Stimulated activated CD4-positive, alpha-beta T cell treated with anti-CD3 and anti-CD28 coated beads, Interleukin-2, amount 100 ng/mL, for 48 hours (primary cell): ENCODE results near the gene USP2.

Source experiments
- DNase-seq, 2 donors: peaks; one replicate each; pipeline ENCODE4 v3.0.0-alpha.2; 2020

Gene USP2

DNA sequence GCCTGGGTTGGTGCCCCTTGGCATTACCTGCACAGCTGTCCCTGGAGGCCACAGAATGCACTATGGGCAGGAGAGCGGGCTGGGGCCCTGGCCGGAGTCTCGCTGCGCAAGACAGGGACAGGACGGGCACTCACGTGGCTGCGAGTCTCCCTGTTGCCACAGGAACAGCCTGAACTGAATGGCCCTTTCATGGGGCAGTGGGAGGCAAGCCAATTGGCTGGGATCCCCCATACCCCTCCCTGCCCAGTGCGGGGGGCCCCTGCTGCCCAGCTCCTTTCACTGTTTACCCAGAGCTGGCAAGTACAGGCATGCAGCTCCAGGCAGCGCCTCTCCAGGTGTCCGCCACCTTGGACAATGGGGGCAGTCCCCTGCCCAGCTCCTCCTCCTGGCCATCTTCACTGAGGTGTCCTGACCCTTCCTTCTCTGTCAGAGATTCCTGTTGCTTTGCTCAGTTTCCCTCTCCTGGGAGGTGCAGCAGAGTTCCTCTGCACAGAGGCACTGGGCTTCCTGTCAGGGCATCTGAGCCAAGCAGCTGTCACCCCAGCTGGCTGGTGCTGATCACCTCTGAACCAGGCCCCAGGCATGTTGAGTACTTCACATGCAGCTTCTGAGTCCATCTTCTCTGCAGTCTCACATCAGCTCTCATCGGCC, 5.2 kb downstream of the USP2 start:
- DNase-seq = no peak

DNA sequence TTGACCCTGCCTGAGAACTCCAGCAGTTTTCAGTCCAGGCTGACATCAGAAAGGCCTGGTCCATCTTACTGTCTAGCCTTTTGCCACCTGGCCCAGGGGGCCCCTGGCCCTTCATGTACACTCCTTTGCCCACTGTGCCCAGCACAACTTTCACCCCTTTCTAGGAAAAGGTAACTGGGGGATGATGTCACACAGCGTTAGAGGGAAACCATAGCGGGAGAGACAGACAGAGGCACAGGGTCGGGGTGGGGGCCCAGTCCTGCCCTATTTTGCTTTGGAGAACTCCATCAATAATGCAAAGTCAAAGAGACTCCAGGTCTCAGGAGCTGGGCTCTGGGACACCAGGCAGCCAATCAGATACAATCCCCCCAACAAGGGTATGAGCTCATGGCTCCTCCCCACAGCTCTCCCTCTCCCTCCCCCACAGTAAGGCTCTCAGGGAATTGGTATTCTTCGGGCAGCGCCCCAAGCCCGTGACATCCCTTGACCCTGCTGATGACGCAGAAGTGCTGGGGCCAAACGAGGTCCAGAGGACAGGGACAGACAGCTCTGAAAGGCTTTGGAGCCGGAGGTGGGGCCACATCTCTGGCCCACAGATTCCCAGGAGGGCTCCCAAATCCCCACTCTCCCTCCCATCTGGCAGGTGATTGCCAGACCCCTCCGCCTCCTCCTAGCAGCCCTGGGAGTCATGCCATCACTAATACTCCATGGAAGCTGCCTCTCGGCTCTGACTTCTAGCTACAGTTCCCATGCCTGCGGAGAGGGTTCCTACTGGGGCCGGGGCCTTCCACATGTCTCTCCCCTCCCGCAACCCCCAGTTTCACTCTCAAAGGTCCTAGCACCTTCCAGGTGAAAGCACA, 5.9 kb downstream of the USP2 start:
- DNase-seq = no peak

DNA sequence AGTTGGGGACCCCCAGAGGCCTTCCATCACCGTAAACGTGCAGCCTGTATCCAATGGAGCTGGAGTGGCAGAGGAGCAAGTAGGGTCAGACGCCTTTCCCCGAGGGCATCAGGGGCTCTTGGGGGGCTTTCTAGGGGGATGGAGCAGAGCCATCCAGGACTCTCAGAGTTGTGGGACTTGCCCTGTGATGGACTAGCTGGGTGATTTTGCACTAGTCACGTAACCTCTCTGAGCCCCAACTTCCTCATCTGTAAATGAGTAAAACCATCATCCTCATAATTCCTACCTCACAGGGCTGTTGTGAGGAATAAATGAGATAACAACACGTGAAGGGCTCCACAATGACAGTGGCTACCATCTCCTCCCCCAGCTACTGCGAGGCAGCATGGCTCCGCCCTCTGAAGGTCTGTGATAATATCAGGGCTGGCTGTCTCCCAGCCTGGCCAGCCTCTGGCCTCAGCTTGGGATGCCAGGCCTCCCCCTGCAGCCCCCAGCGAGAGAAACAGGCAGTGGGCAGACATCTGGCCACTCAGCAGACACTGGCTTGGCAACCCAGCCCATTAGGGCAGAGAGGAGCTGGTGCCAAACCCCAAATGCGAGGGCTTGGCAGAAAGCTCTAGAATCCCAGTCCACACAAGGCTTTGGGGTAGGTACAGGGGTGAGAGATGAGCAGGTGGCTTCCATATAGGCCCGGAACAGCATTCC, 6.7 kb downstream of the USP2 start:
- DNase-seq = no peak

DNA sequence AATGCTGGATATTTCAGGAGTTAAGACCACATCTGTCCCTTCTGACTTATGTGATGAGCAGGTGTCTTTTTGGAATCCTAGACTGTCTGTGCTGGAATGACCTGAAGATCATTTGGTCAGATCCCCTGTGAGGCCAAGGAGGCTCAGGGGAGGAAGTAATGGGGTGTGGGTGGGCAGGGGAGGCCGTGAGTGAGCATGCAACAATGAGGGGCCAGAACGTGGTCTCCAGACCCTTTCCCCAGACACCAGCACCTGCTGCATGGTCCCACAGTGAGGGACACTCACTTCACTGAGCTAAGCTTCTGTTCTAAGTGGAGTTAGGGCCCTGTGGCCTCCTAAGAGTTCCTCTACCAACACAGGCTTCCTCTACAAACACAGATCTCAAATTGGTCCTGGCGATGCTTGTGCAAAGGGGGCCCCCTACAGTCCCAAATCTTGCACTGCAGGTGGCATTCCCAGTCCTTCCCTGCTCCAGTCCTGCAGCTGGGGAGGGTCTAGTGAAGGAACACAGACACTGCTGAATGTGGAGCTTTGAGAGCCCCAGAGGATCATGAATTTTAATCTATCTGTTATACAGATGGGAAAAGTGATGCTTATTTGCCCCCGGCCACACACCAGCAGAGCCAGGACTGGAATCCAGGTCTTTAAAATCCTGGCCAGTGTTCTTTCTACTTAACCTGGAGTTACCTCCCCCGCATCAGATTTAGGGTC, 7.4 kb downstream of the USP2 start:
- DNase-seq = peak; percentile 47 to 52

DNA sequence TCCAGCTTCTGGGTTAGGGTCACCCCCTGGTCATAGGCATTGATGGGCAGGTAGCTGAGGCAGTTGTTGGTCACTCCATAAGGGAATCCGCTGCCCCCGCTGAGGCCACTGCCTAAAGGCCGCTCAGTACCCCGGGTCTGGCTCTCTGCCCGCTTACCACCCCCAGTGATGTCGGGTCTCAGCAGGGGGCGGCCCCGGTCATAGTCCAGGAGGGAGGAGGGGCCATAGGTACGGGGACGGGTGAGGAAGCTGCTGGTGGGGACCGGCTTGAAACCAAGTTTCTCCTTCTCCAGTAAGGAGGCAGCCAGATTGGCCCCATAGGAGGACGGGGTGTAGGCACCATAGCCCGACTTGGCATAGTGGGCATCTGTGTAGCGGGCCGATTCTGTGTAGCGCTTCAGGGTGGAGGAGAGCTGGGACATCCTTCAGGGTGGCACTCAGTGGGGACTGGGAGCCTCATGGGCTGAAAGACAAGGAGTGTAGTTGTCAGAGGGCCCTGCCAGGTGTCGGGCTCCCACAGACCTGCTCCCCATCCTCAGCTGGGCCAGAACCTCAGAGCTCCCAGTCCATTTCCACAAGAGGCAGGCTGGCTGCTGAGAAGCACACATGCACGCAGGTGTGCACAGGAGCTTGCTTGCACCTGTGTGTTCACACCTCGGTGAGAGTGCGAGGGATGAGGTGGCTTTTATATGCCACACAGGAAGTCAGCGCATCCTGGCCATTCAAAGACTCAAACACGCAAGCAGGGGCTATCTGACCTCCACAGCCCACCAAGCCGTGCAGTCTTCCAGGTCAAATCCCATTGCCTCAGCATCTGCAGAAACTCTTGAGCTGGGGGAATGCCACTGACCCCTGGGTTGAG, 8.2 kb downstream of the USP2 start:
- DNase-seq = no peak

DNA sequence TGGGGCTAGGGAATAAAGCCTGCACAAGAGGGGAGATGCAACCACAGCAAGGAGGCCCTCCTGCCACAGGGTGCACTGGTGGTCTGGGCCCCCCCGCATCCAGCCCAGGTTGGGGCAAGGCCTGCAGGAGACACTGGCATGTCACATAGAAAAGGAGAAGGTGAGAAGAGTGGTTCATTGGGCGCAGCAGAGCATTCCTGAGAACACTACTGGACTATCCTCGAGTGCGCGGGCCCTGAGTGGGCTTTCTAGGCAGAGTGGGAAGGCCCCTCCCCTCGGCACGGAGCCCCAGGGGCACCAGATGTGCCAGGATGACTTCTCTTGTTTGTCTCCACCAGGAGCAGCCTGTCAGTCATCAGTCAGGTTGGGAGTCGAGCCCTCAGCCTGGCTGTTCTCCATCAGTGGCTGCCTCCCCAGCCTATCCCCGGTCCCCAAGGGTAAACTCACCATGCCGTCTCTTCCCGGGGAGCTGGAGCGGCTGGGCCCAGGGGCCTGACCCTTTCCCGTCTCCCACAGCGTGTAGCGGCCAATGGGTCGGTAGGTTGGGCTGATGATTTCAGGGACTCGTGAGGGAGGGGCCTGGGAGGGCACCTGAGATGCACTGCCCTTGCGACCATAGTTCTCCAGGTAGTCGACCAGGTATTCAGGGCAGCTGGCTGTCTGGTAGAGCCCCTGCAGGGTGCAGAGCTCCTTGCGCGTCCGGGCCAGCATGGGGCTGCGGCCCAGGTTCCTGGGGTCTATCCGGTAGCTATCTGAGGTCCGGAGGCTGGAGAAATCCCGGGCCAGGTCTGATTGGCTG, 9.0 kb downstream of the USP2 start:
- no peak for DNase-seq

DNA sequence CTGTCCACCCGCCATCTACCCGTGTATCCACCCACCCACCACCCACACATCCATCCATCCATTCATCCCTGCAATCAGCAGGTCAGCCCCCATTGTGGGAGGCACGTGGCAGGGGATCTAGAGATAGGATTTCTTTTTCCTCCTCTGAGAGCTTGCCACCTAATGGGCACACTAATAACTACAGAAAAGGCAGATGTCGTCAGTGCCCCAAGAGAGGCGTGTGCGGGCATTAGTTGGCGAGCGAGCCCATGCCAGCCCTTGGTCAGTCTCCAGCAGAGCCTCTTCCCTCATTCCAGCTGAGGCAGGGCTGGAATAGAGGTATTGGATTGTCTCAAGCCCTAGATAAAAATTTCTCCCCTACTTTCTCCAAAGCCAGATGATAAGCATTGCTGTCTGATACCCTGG, 9.7 kb downstream of the USP2 start:
- no peak for DNase-seq

DNA sequence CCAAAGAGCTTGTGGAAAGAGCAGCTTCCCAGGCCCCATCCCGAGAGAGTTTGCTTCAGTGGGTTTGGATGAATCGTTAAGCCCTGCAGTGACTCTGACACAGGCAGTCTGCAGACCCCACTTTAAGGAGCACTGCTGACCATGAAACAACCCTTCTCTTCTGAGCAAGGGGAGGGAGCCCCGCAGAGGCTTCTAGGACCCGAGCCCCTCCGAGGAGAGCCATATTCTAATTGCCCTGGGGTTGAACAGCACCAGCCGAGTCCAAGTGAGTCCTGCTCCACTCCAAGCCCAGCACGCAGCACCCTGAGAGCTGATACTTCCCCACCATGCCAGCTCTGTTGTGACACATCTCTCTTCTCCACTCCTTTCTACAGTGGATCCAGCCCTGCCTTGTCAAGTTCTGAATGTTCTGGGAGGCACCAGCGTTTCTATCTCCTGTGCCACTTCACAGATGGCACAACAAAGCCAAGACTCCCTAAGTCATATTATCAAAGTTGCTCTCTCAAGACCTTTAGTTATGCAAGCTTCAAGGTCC, 10.4 kb downstream of the USP2 start:
- no peak for DNase-seq

DNA sequence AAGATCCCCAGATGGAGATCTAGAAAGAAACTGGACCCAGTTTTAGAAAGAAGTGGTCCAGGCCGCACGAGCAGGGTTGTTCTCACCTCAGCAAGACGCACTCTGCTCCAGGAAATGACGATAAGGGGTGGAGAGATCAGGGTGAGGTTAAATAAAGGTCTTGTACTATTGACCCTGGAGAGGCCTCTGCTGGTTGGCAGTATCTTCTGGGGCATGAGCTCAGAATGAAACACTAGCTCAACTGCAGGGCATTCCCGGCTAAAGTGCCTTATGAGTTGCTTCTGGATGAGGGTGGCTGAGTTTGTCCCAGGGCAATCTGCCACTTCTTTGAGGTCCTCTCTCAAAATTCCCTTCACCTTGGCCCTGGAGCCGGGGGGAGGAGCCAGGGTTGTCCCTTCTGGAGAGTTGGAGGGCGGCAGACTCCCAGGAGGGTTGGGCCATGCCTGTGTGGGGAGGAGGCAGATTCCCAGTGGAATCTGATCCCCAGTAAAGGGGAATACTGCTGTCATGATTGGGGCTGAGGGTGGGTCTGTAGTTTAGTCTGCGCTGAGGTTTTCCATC, 10.9 kb downstream of the USP2 start:
- no peak for DNase-seq

DNA sequence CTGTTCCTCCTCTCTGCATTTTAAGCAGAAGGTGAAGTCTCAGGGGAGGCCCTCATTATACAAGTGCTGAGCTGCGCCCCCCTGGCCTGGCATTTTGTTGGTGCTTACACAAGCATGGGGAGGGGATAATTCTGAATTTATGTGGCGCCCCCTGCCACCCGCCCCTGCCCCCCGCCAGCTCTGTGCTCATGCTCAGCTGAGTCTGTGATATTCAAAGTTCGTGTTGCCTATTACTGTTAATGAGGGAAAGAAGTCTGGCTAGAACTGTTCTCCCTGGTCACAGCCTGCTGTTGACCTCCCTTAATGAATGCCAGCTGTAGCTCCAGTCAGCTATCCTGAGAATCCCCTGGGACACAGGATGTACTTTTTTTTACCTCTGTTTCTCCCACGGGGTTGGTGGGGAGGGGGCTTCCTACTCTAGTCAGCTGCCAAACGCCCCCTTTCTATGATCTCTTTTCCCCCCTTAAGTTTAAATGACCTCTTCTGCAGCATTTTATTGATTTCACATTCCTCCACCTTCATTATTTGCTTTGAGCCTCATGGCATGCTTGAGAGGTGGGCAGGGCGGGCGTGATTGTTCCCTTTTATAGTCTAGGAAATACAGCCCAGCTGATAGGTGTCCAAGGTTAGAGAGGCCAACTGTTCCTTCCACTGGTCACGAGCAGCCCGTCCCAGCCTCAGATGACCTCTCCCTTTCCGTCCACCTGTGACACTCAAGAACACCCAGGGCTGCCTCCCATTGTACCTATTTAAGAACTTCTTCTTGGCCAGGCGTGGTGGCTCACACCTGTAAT, 12.2 kb downstream of the USP2 start:
- DNase-seq = no peak

DNA sequence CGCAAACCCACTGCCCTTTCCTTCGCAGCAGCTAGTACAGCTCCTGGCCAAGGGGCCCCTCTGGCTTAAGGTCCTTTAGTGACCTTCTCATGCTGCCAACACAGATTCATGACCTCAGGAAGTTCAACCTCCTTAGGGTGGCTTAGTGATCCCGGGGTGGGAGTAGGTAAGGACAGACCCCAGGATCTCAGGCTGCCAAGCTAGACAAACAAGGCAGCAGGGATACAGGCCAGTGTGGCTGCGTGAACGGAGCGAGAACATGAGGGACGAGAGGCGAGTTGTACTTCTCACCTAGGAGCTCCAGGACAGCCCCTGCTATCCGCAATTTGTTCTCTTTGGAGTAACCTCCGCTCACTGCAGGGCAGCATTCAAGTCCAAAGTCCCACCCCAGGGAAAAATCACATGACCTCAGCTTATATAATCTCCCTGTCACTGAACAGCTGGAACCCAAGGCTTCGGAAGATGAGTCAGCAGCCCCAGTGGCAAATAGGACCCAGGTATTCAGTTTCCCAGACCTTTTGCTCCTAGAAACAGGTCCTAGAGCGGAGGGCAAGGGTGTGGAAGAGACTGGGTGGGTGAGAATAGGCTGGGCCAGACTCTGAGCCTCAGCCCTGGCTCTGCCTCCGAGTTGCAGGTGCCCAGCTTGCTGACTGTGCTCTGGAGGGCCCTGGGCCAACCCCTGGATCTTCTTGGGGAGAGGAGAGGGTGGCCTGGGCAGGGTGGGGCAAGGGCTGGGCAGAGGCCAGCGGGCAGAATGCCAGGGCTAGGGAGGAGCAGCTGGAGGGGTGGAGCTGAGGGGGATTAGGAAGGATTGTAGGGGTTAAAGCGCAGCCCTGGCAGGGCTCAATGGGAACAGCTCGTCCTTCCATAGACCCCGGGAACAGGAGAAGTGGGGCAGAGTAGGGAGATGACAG, 13.1 kb downstream of the USP2 start:
- no peak for DNase-seq

DNA sequence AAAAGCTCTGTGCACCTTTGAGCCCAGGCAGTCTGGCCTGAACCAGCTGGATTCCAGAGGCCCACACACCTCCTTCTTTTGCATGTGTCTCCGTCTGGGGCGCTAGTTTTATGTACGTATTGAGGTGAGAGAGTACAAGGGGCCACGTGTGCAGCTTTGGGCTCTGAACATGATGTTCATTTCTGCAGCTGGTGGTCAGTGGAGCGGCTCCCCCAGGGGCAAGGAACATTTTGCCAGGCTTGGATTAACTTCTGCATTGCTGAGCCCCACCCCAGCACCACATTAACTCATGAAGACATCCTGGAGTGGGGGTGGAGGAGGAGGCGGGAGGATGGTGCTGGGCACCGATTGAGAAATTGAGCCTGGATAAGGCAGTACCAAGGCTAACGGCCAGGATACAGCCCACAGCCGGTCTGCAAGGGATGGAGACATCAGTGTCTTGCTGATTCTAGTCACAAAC, 13.8 kb downstream of the USP2 start:
- DNase-seq = no peak

DNA sequence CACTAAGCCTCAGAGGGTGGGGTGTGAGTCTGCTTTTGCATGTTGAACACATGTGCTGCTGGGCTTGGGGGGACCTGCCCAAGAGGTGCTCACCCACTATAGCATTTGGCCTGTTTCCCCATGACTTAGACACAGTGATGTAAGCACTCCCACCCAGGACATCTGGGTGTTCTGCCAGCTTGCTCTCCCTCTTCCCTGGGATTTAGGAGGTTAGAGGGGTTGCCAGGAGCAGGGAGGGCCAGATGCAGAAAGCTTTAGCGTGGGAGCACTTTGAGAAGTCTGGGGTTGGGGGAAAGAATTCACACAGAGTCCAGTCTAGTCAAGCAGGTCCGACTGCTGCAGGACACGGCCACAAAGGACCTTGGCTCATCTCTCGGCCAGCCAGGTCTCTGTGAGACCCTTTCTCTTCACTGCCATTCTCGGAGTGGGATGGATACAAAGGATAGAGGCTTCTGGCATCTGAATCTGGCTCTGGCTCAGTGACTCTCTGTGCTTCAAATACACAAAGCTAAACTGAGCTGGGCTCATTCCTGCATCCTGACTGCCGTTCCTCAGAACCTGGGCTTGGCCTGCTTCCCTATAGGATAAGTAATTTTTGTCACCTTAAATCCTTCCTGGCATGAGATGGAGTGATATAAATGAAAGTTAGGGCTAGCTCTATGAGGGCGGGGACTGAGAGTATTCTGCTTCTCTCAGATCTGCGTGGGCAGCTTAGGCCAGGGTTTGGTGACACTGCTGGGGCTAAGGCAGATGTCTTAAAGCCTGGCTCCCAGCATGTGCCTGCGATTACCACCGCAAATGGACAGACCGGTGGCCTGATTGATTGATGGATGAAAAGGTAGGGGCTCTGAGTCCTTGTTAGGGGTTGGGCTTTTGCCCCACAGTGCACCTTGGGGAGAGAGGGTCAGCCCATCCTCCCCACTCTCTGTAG, 14.5 kb downstream of the USP2 start:
- no peak for DNase-seq

DNA sequence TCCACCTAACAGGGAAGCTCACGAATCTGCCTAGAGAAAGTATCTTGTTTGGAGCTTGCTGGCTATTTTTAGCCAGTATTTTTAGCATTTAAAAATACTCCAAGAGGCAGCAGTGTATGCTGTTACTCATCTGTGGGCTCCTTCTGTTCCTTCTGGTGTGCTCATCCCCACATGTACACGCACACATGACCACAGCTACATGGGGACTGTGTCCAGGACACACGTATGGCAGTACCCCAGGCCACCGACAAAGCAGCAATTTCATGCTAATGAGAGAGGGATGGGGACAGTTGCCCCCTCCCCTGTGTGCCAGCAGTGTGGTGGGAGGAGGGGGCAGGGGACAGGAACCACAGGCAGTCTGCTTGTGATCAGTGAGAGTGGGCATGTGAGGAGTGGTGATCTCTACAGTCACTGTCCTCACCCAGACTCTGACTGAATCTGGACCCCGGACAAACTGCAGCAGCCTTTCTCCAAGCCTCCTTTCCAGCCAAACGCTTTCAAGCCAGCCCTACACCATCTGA, 16.4 kb downstream of the USP2 start:
- no peak for DNase-seq

DNA sequence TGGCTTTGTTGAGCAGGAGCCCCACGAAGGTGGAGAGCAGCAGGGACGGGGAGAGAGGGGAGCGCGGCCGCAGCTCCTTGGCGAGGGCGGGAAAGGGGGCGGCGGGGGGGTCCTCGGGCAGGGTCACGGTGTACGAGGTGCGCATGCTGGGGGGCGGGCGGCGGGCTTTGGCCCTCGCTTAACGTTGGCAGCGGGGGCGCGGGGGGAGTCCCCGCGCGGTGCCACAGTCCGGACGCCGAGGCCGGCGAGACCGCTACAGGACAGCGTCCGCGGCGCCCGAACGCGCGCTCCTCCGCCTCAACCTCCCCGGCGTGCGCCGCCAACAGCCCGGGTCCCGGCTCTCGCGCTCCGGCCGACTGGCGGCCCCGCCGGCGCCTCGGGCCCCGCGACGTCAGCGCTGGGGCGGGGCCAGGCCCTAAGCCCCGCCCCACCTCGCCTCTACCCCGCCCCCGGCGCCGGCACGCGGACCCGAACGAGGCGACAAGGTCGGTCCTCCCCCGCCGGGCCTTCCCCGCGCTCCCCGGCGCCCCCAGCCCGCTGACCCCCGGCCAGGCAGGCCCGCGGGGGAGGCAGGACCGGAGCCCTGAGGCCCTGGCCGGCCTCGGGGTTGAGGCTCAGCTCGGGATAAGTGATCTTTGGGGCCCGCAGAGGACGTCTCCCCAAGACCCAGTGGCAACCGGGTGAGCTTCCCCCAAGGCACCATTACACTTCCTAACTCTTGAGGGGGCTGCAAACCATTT, 17.5 kb downstream of the USP2 start:
- peak; percentile 34 to 62 for DNase-seq

DNA sequence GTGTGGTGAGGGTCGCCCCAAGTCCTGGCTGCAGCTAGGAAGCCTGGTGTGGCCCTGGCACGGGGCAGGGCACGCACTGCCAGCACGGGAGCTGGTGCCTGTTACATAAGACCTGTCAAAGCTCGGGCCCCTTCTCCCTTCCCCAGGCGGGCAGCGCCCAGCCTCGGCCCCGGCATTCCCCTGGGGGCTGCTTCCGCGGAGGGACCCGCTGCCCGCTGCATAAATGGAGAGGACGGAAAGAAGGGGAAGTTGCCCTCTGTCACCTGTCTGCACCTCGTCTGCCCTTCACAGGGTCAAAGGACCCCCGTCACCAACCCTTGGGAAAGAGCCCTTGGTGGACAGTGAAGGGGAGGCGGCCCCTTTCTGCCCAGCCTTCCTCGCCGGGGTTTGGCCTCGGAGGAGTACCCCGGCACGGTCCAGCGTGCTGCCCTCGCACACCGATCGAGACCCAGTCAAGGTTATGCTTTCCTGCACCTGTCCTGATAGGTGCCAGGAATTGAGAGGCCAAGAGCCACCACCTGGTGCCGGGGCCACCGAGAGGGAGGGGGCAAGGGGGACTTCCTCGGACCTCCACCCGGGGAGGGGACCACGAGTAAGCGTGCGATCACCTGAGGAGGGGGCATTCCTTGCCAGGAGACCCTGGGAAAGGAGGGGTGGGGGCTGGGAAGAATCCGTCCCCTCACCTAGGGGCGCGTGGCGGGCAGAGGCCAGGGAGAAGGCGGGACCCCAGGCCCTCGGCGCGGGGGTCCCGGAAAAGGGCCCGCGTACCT, 18.2 kb downstream of the USP2 start:
- no peak for DNase-seq
